Skeletal muscle tissue (tissue), 4 donors: ENCODE measurements around the gene NOLC1. TPM values are rescaled to one million over a fixed set of nuclear protein-coding genes. Genes with fewer than 3 reads are reported as not detected.

Source experiments
- H3K27ac ChIP-seq: one replicate; pipeline ENCODE4 v1.7.0; 2013; ENCODE audit warnings: mild to moderate bottlenecking, low read depth, low read length, inconsistent platforms
- H3K27me3 ChIP-seq, 3 donors: one replicate each; pipeline ENCODE4 v1.7.0; 2013; ENCODE audit warnings: low read length in 3 of 3; ENCODE audit not compliant: control insufficient read depth in 3 of 3, insufficient read depth in 3 of 3
- H3K36me3 ChIP-seq, 3 donors: one replicate each; pipeline ENCODE4 v1.7.0; 2013; ENCODE audit warnings: low read length in 3 of 3; ENCODE audit not compliant: control insufficient read depth in 3 of 3, insufficient read depth in 3 of 3
- H3K4me1 ChIP-seq, 3 donors: one replicate each; pipeline ENCODE4 v1.7.0; 2013; ENCODE audit warnings: low read length in 3 of 3, mild to moderate bottlenecking in 3 of 3; ENCODE audit not compliant: control insufficient read depth in 3 of 3, insufficient read depth in 3 of 3
- H3K4me3 ChIP-seq, 3 donors: one replicate each; pipeline ENCODE4 v1.7.0; 2013; ENCODE audit warnings: low read length in 3 of 3
- H3K9ac ChIP-seq, 3 donors: one replicate each; pipeline ENCODE4 v1.7.0; 2013; ENCODE audit warnings: low read length in 3 of 3, mild to moderate bottlenecking in 3 of 3, moderate library complexity in 2 of 3, low read depth in 1 of 3
- H3K9me3 ChIP-seq, 3 donors: one replicate each; pipeline ENCODE4 v1.7.0; 2013; ENCODE audit warnings: low read length in 3 of 3; ENCODE audit not compliant: control insufficient read depth in 3 of 3
- total RNA-seq: library from RNA; depleted of rRNA; stranded (reverse); fragments of >200 nt; gene quantifications from one replicate; pipeline ENCODE4 v1.2.3, GENCODE V29; 2014
- donor health status: Osteomylitis.

NOLC1 gene
- total RNA-seq, 1 donor from 2014 or later = 26.6 TPM

DNA sequence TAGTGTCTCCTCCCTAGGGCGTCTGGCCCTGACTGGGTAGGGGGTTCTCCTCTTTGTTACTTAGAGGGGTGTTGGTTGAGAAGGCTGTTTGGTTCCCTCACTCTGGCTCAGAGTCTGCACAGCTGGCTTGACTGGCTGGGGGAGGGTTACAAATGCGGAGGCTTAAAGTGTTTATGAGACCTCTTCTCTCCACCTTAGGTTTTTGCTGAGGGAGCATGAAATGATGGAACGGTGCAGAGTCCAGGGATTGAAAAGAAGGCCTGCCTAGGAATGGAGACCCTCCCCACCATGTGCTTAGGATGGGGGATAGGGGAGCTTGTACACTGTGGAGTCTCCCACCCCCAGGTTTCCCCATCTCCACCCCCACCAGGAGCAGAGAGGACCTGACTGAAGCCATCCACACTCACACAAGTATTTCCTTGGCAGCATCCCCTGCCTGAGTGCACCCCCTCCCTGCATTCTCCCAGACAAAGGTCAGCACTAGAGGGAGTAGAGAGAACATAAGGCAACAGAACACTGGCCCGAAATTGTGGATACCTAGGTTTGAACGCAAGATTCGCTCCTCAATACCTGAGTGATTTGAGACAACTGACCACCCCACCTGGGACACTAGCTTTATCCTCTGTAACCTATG is 30.3 kb upstream of the NOLC1 start:
- peaks cover 35 to 43% (median 39%) of the 10 kb centered on the region in 3 donors for H3K4me1 ChIP-seq

GRCh38 chr10:102122450-102122849 is 29.7 kb upstream of the NOLC1 start:
- no peaks in the 10 kb centered on the region for H3K9me3 ChIP-seq
- no peak overlapping the region for H3K9ac ChIP-seq
- no peak overlapping the region for H3K4me3 ChIP-seq
- no peak overlapping the region for H3K27ac ChIP-seq
- no peaks in the 10 kb centered on the region for H3K36me3 ChIP-seq
- peaks cover 29 to 37% (median 33%) of the 10 kb centered on the region in 3 donors for H3K4me1 ChIP-seq
- no peaks in the 10 kb centered on the region for H3K27me3 ChIP-seq

More for the DNA sequence above, 30.3 kb upstream of the NOLC1 start:
- no peaks in the 10 kb centered on the region for H3K27me3 ChIP-seq
- peak overlapping the region; percentile 22 to 94 (median 91) for H3K4me3 ChIP-seq
- H3K9ac ChIP-seq = peak overlapping the region in 1 of 3 donors; percentile 99
- H3K9me3 ChIP-seq = no peaks in the 10 kb centered on the region
- H3K36me3 ChIP-seq = no peaks in the 10 kb centered on the region
- H3K27ac ChIP-seq = peak overlapping the region; percentile 98

DNA sequence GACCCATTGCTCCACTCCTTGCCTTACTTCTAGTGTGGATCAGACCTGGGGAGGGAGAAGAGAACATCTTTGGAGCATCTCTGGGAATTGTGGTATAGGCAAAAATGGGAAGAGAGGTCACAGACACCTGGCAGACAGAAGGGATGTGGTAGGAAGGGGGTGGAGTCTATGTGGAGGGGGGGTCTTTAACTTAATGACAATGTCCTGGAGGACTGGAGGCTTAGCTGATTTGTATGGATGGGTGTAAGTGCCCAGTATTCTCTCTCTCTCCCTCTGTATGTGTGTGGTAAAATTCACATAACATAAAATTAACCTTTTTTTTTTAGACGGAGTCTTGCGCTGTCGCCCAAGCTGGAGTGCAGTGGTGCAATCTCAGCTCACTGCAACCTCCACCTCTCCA is 29.0 kb upstream of the NOLC1 start:
- Histone ChIP-seq H3K36me3 (no peaks in the 10 kb centered on the region), H3K4me1 (peaks cover 21 to 29% (median 25%) of the 10 kb centered on the region in 3 donors), H3K9me3 (no peaks in the 10 kb centered on the region), H3K27ac (no peak overlapping the region), H3K4me3 (no peak overlapping the region), H3K27me3 (no peaks in the 10 kb centered on the region), H3K9ac (no peak overlapping the region)

- Histone ChIP-seq H3K9me3 (no peaks in the 10 kb centered on the region), H3K4me3 (no peak overlapping the region), H3K36me3 (no peaks in the 10 kb centered on the region), H3K27ac (no peak overlapping the region), H3K27me3 (no peaks in the 10 kb centered on the region), H3K4me1 (peaks cover 23 to 38% (median 24%) of the 10 kb centered on the region in 3 donors), H3K9ac (no peak overlapping the region)
Measured at GRCh38 chr10:102131286-102132170, 20.7 kb upstream of the NOLC1 start.

DNA sequence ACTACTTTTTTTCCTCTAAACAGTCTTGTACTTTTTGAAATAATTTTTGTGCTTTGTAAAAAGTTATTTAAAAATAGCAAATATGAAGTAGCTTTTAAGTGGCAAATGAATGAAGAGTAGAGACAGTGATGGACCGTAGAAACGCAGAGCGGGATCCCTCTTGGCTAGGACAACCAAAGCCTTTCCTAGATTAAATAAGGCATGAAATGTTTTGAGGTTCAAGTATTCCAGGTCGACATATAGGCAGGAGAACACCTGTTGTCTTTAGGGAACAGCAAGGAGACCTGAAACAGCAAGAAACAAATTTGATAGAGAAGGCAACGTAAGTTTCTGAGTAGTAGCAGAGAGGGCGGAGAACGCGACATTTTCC is 20.0 kb upstream of the NOLC1 start:
- H3K9me3 ChIP-seq = no peaks in the 10 kb centered on the region
- H3K27me3 ChIP-seq = no peaks in the 10 kb centered on the region
- peak overlapping the region; percentile 94 for H3K27ac ChIP-seq
- H3K9ac ChIP-seq = peak overlapping the region; percentile 65 to 90 (median 86)
- peak overlapping the region; percentile 80 to 99 (median 87) for H3K4me3 ChIP-seq
- no peaks in the 10 kb centered on the region for H3K36me3 ChIP-seq
- peaks cover 23 to 42% (median 26%) of the 10 kb centered on the region in 3 donors for H3K4me1 ChIP-seq

GRCh38 chr10:102132563-102133372 is 19.4 kb upstream of the NOLC1 start, which contains the start of gene PPRC1:
PPRC1 (plus strand) TSS chr10:102133040; CDS start chr10:102133069, 29 bp downstream.
- Histone ChIP-seq H3K9ac (peak within 1 kb of the TSS; percentile 84 to 90 (median 86)), H3K9me3 (no peaks in the 10 kb centered on the region), H3K36me3 (peaks cover 2 to 3% (median 3%) of the 10 kb centered on the region in 3 donors), H3K27ac (peak within 1 kb of the TSS; percentile 94), H3K4me3 (peak within 1 kb of the TSS; percentile 80 to 99 (median 87)), H3K27me3 (no peaks in the 10 kb centered on the region), H3K4me1 (peaks cover 23 to 42% (median 26%) of the 10 kb centered on the region in 3 donors)

DNA sequence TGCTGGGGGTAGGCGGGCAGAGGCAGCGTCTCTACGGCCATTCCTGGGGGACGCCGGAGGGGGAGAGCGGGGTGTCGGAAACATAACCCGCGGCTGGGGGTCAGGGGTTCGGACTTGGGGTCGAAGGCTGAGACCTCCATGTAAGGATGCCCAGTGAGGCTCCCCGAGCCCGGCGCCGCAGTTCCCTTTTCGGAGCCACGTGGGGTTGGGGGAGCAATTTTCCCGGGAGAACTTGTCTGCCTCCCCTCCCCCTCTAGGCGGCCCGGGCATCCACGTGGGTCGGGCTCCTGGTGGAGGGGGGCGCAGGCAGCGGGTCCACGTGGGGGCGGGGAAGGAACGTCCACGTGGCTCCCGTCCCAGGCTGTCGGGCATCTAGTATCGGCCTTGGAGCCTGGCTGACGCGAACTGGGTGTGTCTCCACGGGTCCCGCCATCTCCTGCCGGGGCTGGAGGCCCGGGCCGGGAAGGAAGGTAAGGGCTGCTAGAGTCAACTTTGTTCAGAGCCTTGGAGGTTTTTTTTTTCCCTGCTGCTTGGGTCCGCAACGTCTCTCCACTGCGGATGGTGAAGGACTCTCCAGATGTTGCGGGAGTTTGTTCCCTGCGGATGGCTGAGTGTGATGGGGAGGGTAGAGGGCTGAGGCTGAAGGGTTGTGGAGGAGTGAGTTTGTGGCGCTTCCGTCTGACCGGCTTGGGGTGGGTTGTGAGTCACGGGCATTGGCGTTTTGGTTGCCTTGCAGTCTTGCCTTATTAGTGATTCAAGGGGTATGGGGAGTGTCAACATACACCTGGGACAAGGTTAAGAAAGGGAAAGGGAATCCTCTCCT is 18.6 kb upstream of the NOLC1 start:
- peak overlapping the region; percentile 80 to 99 (median 87) for H3K4me3 ChIP-seq
- H3K27ac ChIP-seq = peak overlapping the region; percentile 94
- H3K9ac ChIP-seq = peak overlapping the region; percentile 84 to 90 (median 86)
- H3K4me1 ChIP-seq = peaks cover 23 to 42% (median 26%) of the 10 kb centered on the region in 3 donors
- H3K27me3 ChIP-seq = no peaks in the 10 kb centered on the region
- peaks cover 7 to 11% (median 11%) of the 10 kb centered on the region in 3 donors for H3K36me3 ChIP-seq
- H3K9me3 ChIP-seq = no peaks in the 10 kb centered on the region

GRCh38 chr10:102134416-102134815 is 17.8 kb upstream of the NOLC1 start:
- H3K36me3 ChIP-seq = peaks cover 15 to 20% (median 19%) of the 10 kb centered on the region in 3 donors
- no peaks in the 10 kb centered on the region for H3K9me3 ChIP-seq
- no peaks in the 10 kb centered on the region for H3K27me3 ChIP-seq
- H3K27ac ChIP-seq = peak overlapping the region; percentile 94
- peak overlapping the region; percentile 84 to 90 (median 86) for H3K9ac ChIP-seq
- H3K4me3 ChIP-seq = peak overlapping the region; percentile 24 to 99 (median 80)
- peaks cover 23 to 42% (median 26%) of the 10 kb centered on the region in 3 donors for H3K4me1 ChIP-seq
